Jurkat, Clone E6-1 (cell line): ENCODE results near the gene C5orf34.
"Not testable (repeated sequence)": the region's sequence is repeated elsewhere in the genome, so short reads cannot be mapped to it uniquely, and the experiment has no call there.

Experiments
- DNase-seq: peaks from one replicate; pipeline ENCODE4 v3.0.0-alpha.2; 2011; ENCODE audit warnings: low read depth, low spot score
- H3K4me3 ChIP-seq: 2 replicates; pipeline ENCODE4 v1.5.1; 2011; ENCODE audit warnings: mild to moderate bottlenecking, low read length, control low read depth, moderate library complexity

The C5orf34 gene

GRCh38 chr5:43523662-43524072 is 8.7 kb upstream of the C5orf34 start:
- no peak overlapping the region for H3K4me3 ChIP-seq
- DNase-seq = no peak

- H3K4me3 ChIP-seq = no peak overlapping the region
- no peak for DNase-seq
Observed at GRCh38 chr5:43520615-43521014, 5.7 kb upstream of the C5orf34 start.

- H3K4me3 ChIP-seq = peak overlapping the region; percentile 82
- DNase-seq = no peak
Observed at GRCh38 chr5:43515678-43516048, 715 bp upstream of the C5orf34 start.

- DNase-seq = no peak
- H3K4me3 ChIP-seq = peak overlapping the region; percentile 82
Observed at GRCh38 chr5:43514471-43514815, 505 bp downstream of the C5orf34 start.

GRCh38 chr5:43514025-43514424 is 923 bp downstream of the C5orf34 start:
- DNase-seq = no peak
- peak overlapping the region; percentile 82 for H3K4me3 ChIP-seq

GRCh38 chr5:43511062-43511461 is 3.9 kb downstream of the C5orf34 start:
- not testable (repeated sequence) for DNase-seq, H3K4me3 ChIP-seq

- H3K4me3 ChIP-seq = no peak overlapping the region
- no peak for DNase-seq
Observed at GRCh38 chr5:43498581-43498980, 16.4 kb downstream of the C5orf34 start.

- DNase-seq = no peak
- no peak overlapping the region for H3K4me3 ChIP-seq
Observed at GRCh38 chr5:43497311-43498104, 17.4 kb downstream of the C5orf34 start.

- no peak overlapping the region for H3K4me3 ChIP-seq
- no peak for DNase-seq
Observed at GRCh38 chr5:43491326-43491725, 23.6 kb downstream of the C5orf34 start.

GRCh38 chr5:43486353-43486752 is 28.6 kb downstream of the C5orf34 start:
- no peak overlapping the region for H3K4me3 ChIP-seq
- DNase-seq = no peak

GRCh38 chr5:43485406-43485805 is 29.5 kb downstream of the C5orf34 start:
- H3K4me3 ChIP-seq = no peak overlapping the region
- DNase-seq = no peak

GRCh38 chr5:43484106-43484849 is 30.7 kb downstream of the C5orf34 start:
- DNase-seq = peak; percentile 78
- H3K4me3 ChIP-seq = peak overlapping the region; percentile 77

- H3K4me3 ChIP-seq = peak within 1 kb of the TSS; percentile 77
- DNase-seq = peak; percentile 84
Observed at GRCh38 chr5:43483298-43484105, 31.4 kb downstream of the C5orf34 start, which contains the start of gene TMEM267. TMEM267 (minus strand) TSS chr5:43483865; CDS start chr5:43453969, 29,896 bp downstream.

- DNase-seq = no peak
- H3K4me3 ChIP-seq = peak overlapping the region; percentile 77
Observed at GRCh38 chr5:43482490-43483297, 32.3 kb downstream of the C5orf34 start.

GRCh38 chr5:43469671-43470391 is 45.1 kb downstream of the C5orf34 start:
- H3K4me3 ChIP-seq = no peak overlapping the region
- DNase-seq = no peak

- H3K4me3 ChIP-seq = no peak overlapping the region
- no peak for DNase-seq
Observed at GRCh38 chr5:43467100-43467499, 47.8 kb downstream of the C5orf34 start.

GRCh38 chr5:43465455-43465854 is 49.5 kb downstream of the C5orf34 start:
- not testable (repeated sequence) for H3K4me3 ChIP-seq, DNase-seq

GRCh38 chr5:43461066-43461465 is 53.9 kb downstream of the C5orf34 start:
- no peak for DNase-seq
- no peak overlapping the region for H3K4me3 ChIP-seq
